Peyer's patch (tissue), 4 donors: ENCODE data around the gene TLR1.

Experiments used
- POLR2A ChIP-seq, 2 donors: fragments of 450-650 bp; IDR thresholded peaks; one replicate each; pipeline ENCODE4 v1.5.1; 2017; ENCODE audit warnings: antibody characterized with exemption in 2 of 2, mild to moderate bottlenecking in 2 of 2, moderate library complexity in 2 of 2
- TF ChIP-seq, protein P1 (sequence below), 6 experiments: fragments of 450-650 bp in 4 of 6; fragments of 200-600 bp in 2 of 6; sonication (generic) in 1 of 6; IDR thresholded peaks; one replicate each; pipeline ENCODE4 v1.5.1; 2017 to 2019; ENCODE audit warnings: antibody characterized with exemption in 6 of 6, mild to moderate bottlenecking in 3 of 6, moderate library complexity in 1 of 6

DNA sequence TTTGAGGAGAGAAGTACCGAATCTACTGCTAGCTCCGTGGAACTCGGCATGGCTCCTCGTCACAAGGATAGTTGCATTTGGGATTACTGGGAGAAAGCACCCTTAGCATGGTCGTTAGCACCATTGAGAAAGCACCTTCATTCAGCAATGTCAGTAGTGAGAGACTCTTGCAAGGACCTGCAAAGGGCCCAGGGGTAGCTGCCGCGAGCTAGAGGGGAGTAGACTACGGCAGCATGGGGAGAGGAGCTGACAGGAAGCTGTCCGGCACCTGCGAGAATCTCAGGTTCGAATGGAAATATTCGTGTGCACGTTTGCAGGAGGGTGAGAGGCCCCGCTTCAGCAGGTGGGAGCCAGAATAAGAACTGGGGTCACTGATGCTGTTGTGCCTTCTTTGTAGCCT lies 42.0 kb downstream of the TLR1 start:
- TF ChIP-seq, protein P1, sequence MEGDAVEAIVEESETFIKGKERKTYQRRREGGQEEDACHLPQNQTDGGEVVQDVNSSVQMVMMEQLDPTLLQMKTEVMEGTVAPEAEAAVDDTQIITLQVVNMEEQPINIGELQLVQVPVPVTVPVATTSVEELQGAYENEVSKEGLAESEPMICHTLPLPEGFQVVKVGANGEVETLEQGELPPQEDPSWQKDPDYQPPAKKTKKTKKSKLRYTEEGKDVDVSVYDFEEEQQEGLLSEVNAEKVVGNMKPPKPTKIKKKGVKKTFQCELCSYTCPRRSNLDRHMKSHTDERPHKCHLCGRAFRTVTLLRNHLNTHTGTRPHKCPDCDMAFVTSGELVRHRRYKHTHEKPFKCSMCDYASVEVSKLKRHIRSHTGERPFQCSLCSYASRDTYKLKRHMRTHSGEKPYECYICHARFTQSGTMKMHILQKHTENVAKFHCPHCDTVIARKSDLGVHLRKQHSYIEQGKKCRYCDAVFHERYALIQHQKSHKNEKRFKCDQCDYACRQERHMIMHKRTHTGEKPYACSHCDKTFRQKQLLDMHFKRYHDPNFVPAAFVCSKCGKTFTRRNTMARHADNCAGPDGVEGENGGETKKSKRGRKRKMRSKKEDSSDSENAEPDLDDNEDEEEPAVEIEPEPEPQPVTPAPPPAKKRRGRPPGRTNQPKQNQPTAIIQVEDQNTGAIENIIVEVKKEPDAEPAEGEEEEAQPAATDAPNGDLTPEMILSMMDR (IDR thresholded peaks at IDR 0.05), result no peak
- no peak for TF ChIP-seq POLR2A (IDR thresholded peaks at IDR 0.05)
